ENCODE measurements around the gene ENTPD2. TPM values are rescaled to one million over a fixed set of nuclear protein-coding genes. Genes with fewer than 3 reads are reported as not detected.

ENTPD2 gene
- total and polyA plus RNA-seq, 2 donors: 0.09 to 0.27 TPM

DNA sequence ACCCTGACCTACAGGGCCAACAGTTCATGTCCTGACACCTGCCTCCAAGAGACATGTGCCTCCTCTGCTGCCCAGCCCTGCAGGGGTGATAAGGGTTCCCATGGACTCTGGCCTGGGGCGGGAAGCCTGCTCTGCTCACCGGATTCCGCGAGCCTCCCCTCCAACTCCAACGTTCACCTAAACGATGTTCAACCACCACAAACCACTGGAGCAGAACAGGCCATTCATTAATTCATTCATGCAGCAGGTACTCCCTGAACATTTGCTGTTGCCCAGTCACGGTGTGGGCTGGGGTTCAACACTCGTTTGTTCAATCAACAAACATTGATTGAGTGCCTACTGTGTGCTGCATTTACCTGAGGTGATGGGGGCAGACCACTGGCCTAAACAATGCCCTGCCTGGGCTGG, 20.1 kb upstream of the ENTPD2 start:
- Histone ChIP-seq H3K36me3 (ENCODE audit: control insufficient read depth in 2 of 2, insufficient read depth in 2 of 2, low read length in 1 of 2) (no peaks in the 10 kb centered on the region), H3K27me3 (ENCODE audit: control insufficient read depth in 2 of 2, insufficient read depth in 1 of 2, low read length in 1 of 2) (peaks cover 21 to 68% of the 10 kb centered on the region in 2 donors), H3K4me1 (ENCODE audit: control insufficient read depth in 2 of 2, insufficient read depth in 2 of 2, low read length in 2 of 2) (peaks cover 28 to 31% of the 10 kb centered on the region in 2 donors), H3K9me3 (ENCODE audit: control insufficient read depth in 2 of 2, insufficient read depth in 1 of 2, low read length in 1 of 2) (no peaks in the 10 kb centered on the region), H3K27ac (ENCODE audit: low read depth in 1 of 2, low read length in 1 of 2) (no peak overlapping the region), H3K4me3 (ENCODE audit: low read length in 2 of 2) (no peak overlapping the region)
- DNase-seq (ENCODE audit: low read depth in 6 of 9, low spot score in 9 of 9): no peak
- 96% methylated on average over 8 of the region's 8 CpGs for WGBS

DNA sequence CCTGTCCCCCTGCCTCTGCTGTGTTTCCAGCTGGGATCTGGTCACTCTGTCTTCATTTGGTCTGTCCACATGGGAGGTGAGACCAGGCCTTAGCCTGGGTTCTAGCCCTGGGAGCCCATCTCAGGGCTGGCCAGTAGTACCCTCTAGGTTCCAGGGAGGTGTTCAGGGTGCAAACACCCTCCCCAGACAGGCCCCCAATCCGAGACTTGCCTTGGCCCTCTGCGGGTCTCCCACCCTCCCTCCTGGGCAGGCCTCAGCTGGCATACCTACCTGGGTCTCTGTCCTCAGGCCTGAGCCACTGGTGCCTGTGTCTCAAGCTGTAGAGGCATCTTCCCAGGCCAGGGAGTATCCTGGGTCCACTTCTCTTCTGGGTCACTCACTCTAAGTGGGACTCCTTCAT, 17.4 kb upstream of the ENTPD2 start:
- 89% methylated on average over 2 of the region's 2 CpGs for WGBS
- H3K4me1 ChIP-seq (ENCODE audit: control insufficient read depth in 2 of 2, insufficient read depth in 2 of 2, low read length in 2 of 2): peaks cover 24 to 31% of the 10 kb centered on the region in 2 donors
- no peak for DNase-seq (ENCODE audit: low read depth in 6 of 9, low spot score in 9 of 9)
- no peak overlapping the region for H3K27ac ChIP-seq (ENCODE audit: low read depth in 1 of 2, low read length in 1 of 2)
- no peaks in the 10 kb centered on the region for H3K36me3 ChIP-seq (ENCODE audit: control insufficient read depth in 2 of 2, insufficient read depth in 2 of 2, low read length in 1 of 2)
- no peaks in the 10 kb centered on the region for H3K9me3 ChIP-seq (ENCODE audit: control insufficient read depth in 2 of 2, insufficient read depth in 1 of 2, low read length in 1 of 2)
- H3K27me3 ChIP-seq (ENCODE audit: control insufficient read depth in 2 of 2, insufficient read depth in 1 of 2, low read length in 1 of 2): peaks cover 10 to 49% of the 10 kb centered on the region in 2 donors
- peak overlapping the region in 1 of 2 donors; percentile 45 for H3K4me3 ChIP-seq (ENCODE audit: low read length in 2 of 2)

DNA sequence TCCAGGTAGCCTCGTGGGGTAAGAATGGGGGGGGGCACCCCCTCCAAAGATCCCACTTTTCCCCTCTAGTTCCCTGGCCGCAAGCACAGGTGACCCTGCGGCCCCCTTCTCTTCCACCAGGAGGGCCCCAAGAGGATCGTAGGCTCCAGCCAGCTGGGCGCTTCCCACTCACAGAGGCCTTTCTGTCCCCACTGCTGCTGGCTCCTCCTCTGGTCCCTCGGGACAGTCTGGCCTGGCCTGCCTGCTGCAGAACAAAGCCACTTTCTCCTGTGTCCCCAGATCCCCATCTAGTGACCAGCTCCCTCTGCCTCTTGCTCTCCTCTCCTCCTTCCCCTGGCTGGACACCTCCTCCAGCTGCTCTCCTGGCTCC, 17.0 kb upstream of the ENTPD2 start:
- Histone ChIP-seq H3K4me3 (ENCODE audit: low read length in 2 of 2) (peak overlapping the region; percentile 45 to 57), H3K4me1 (ENCODE audit: control insufficient read depth in 2 of 2, insufficient read depth in 2 of 2, low read length in 2 of 2) (peaks cover 24 to 31% of the 10 kb centered on the region in 2 donors)

DNA sequence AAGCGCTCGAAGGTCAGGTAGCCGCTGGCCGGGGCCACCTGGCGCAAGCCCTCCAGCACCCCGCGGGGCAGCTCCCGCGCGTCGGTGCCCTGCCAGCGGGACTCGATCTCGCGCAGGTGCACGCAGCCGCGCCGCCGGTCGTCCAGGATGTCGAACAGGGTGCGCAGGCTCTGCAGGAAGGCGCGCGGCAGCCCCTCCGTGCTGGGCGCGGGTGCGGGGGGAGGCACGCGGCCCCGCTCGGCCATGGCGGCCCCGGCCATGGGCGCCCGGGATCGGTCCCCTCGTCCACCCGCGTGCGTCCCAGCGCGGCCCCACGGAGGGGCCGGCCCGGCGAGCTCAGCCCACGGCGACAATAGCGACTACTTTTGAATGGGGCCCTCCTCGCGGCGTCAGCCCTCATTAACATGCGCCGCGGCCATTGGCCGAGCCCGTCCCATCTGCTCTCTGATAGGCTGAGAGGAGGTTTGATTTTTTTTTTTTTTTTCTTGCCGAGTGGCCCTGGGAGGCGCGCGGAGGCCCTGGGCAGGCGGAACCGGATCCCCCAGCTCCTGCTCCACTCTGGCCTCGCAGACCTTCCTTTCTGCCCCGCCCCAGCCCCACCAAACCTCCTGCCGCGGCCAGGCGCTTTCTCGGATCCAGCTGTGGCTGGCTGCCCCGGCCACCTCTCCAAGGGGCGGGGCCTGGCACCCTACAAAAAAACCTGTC, 16.5 kb upstream of the ENTPD2 start, which contains the start of gene SAPCD2:
Gene SAPCD2 (minus strand): TSS at position 357 of the 705 bp plus-strand sequence. CDS start 97 bp downstream, at position 260.
- H3K27ac ChIP-seq (ENCODE audit: low read depth in 1 of 2, low read length in 1 of 2): no peak within 1 kb of the TSS
- under 1% methylated on average over 74 of the region's 74 CpGs for WGBS
- peaks cover 10 to 40% of the 10 kb centered on the region in 2 donors for H3K27me3 ChIP-seq (ENCODE audit: control insufficient read depth in 2 of 2, insufficient read depth in 1 of 2, low read length in 1 of 2)
- peak within 1 kb of the TSS; percentile 45 to 57 for H3K4me3 ChIP-seq (ENCODE audit: low read length in 2 of 2)
- no peaks in the 10 kb centered on the region for H3K9me3 ChIP-seq (ENCODE audit: control insufficient read depth in 2 of 2, insufficient read depth in 1 of 2, low read length in 1 of 2)
- peaks cover 0 to 3% of the 10 kb centered on the region in 2 donors for H3K36me3 ChIP-seq (ENCODE audit: control insufficient read depth in 2 of 2, insufficient read depth in 2 of 2, low read length in 1 of 2)
- H3K4me1 ChIP-seq (ENCODE audit: control insufficient read depth in 2 of 2, insufficient read depth in 2 of 2, low read length in 2 of 2): peaks cover 24 to 31% of the 10 kb centered on the region in 2 donors
- peak; percentile 55 to 91 (median 77) for DNase-seq (ENCODE audit: low read depth in 6 of 9, low spot score in 9 of 9)

More for the DNA sequence above, 17.0 kb upstream of the ENTPD2 start:
- no peaks in the 10 kb centered on the region for H3K9me3 ChIP-seq (ENCODE audit: control insufficient read depth in 2 of 2, insufficient read depth in 1 of 2, low read length in 1 of 2)
- peaks cover 0 to 3% of the 10 kb centered on the region in 2 donors for H3K36me3 ChIP-seq (ENCODE audit: control insufficient read depth in 2 of 2, insufficient read depth in 2 of 2, low read length in 1 of 2)
- WGBS: 28% methylated on average over 6 of the region's 6 CpGs
- H3K27ac ChIP-seq (ENCODE audit: low read depth in 1 of 2, low read length in 1 of 2): no peak overlapping the region
- no peak for DNase-seq (ENCODE audit: low read depth in 6 of 9, low spot score in 9 of 9)
- peaks cover 10 to 45% of the 10 kb centered on the region in 2 donors for H3K27me3 ChIP-seq (ENCODE audit: control insufficient read depth in 2 of 2, insufficient read depth in 1 of 2, low read length in 1 of 2)

GRCh38 chr9:137069508-137070091, 15.7 kb upstream of the ENTPD2 start:
- H3K9me3 ChIP-seq (ENCODE audit: control insufficient read depth in 2 of 2, insufficient read depth in 1 of 2, low read length in 1 of 2): no peaks in the 10 kb centered on the region
- peaks cover 10 to 32% of the 10 kb centered on the region in 2 donors for H3K27me3 ChIP-seq (ENCODE audit: control insufficient read depth in 2 of 2, insufficient read depth in 1 of 2, low read length in 1 of 2)
- peaks cover 24 to 31% of the 10 kb centered on the region in 2 donors for H3K4me1 ChIP-seq (ENCODE audit: control insufficient read depth in 2 of 2, insufficient read depth in 2 of 2, low read length in 2 of 2)
- H3K36me3 ChIP-seq (ENCODE audit: control insufficient read depth in 2 of 2, insufficient read depth in 2 of 2, low read length in 1 of 2): peaks cover 0 to 6% of the 10 kb centered on the region in 2 donors
- 7% methylated on average over 52 of the region's 52 CpGs for WGBS
- DNase-seq (ENCODE audit: low read depth in 6 of 9, low spot score in 9 of 9): no peak
- no peak overlapping the region for H3K27ac ChIP-seq (ENCODE audit: low read depth in 1 of 2, low read length in 1 of 2)
- peak overlapping the region; percentile 34 to 57 for H3K4me3 ChIP-seq (ENCODE audit: low read length in 2 of 2)

- 97% methylated on average over 17 of the region's 17 CpGs for WGBS
- H3K27me3 ChIP-seq (ENCODE audit: control insufficient read depth in 2 of 2, insufficient read depth in 1 of 2, low read length in 1 of 2): peaks cover 10 to 29% of the 10 kb centered on the region in 2 donors
- no peak overlapping the region for H3K27ac ChIP-seq (ENCODE audit: low read depth in 1 of 2, low read length in 1 of 2)
- H3K9me3 ChIP-seq (ENCODE audit: control insufficient read depth in 2 of 2, insufficient read depth in 1 of 2, low read length in 1 of 2): no peaks in the 10 kb centered on the region
- peaks cover 0 to 8% of the 10 kb centered on the region in 2 donors for H3K36me3 ChIP-seq (ENCODE audit: control insufficient read depth in 2 of 2, insufficient read depth in 2 of 2, low read length in 1 of 2)
- DNase-seq (ENCODE audit: low read depth in 6 of 9, low spot score in 9 of 9): no peak
- H3K4me1 ChIP-seq (ENCODE audit: control insufficient read depth in 2 of 2, insufficient read depth in 2 of 2, low read length in 2 of 2): peaks cover 24 to 31% of the 10 kb centered on the region in 2 donors
- peak overlapping the region in 1 of 2 donors; percentile 34 for H3K4me3 ChIP-seq (ENCODE audit: low read length in 2 of 2)
Measured at GRCh38 chr9:137068539-137069507, 15.0 kb upstream of the ENTPD2 start.

GRCh38 chr9:137067860-137068538, 14.1 kb upstream of the ENTPD2 start:
- peaks cover 0 to 8% of the 10 kb centered on the region in 2 donors for H3K36me3 ChIP-seq (ENCODE audit: control insufficient read depth in 2 of 2, insufficient read depth in 2 of 2, low read length in 1 of 2)
- peaks cover 24 to 31% of the 10 kb centered on the region in 2 donors for H3K4me1 ChIP-seq (ENCODE audit: control insufficient read depth in 2 of 2, insufficient read depth in 2 of 2, low read length in 2 of 2)
- WGBS: 60% methylated on average over 12 of the region's 12 CpGs
- peak; percentile 58 to 90 (median 77) for DNase-seq (ENCODE audit: low read depth in 6 of 9, low spot score in 9 of 9)
- no peak overlapping the region for H3K27ac ChIP-seq (ENCODE audit: low read depth in 1 of 2, low read length in 1 of 2)
- no peaks in the 10 kb centered on the region for H3K9me3 ChIP-seq (ENCODE audit: control insufficient read depth in 2 of 2, insufficient read depth in 1 of 2, low read length in 1 of 2)
- H3K4me3 ChIP-seq (ENCODE audit: low read length in 2 of 2): no peak overlapping the region
- peaks cover 10 to 24% of the 10 kb centered on the region in 2 donors for H3K27me3 ChIP-seq (ENCODE audit: control insufficient read depth in 2 of 2, insufficient read depth in 1 of 2, low read length in 1 of 2)

DNA sequence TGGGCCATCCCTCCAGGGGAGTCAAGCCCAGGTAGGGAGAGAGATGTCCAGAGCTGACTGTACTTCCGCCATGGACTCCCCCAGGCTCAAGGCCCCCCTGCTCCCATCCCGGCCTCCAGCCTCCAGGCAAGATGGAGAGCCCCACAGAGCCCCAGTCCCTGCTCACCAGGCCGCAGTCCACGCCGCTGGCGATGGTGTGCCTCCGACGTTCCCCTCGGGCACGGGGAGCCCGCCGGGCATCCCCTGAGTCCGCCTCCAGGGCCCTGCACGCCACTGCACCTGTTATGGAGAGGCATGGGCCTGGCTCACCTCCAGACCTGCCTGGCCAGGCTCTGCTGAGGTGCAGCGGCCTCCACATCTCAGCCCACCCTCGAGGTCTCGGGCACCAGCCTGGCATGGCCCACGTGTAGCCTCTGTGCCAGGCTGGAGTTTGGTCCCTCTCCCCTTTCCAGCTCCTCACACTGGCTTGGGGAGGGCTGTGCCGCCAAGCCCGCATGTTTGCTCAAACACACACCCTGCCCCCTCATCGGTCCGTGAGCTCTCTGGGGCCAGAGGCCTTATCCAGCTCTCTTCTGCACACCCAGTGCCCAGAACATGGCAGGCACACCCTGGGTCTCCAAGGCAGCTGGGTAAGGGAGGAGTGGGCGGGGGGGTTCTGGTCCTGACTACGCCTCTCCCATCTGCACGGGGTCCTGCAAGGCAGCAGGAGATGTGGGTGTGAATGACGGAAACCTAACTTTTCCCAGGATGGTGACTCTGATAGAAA, 12.4 kb upstream of the ENTPD2 start:
- Histone ChIP-seq H3K4me1 (ENCODE audit: control insufficient read depth in 2 of 2, insufficient read depth in 2 of 2, low read length in 2 of 2) (peaks cover 24 to 28% of the 10 kb centered on the region in 2 donors), H3K27ac (ENCODE audit: low read depth in 1 of 2, low read length in 1 of 2) (no peak overlapping the region), H3K4me3 (ENCODE audit: low read length in 2 of 2) (no peak overlapping the region), H3K27me3 (ENCODE audit: control insufficient read depth in 2 of 2, insufficient read depth in 1 of 2, low read length in 1 of 2) (peaks cover 10 to 20% of the 10 kb centered on the region in 2 donors), H3K36me3 (ENCODE audit: control insufficient read depth in 2 of 2, insufficient read depth in 2 of 2, low read length in 1 of 2) (peaks cover 0 to 8% of the 10 kb centered on the region in 2 donors), H3K9me3 (ENCODE audit: control insufficient read depth in 2 of 2, insufficient read depth in 1 of 2, low read length in 1 of 2) (no peaks in the 10 kb centered on the region)
- WGBS: 98% methylated on average over 26 of the region's 26 CpGs
- no peak for DNase-seq (ENCODE audit: low read depth in 6 of 9, low spot score in 9 of 9)

Data from thymus (tissue), 11 donors.